GM18499 (cell line): ENCODE measurements around the gene PDE12.
A peak's percentile ranks its signal among the peaks of the same experiment; 100 is the strongest.
"Not testable (repeated sequence)": the region's sequence is repeated elsewhere in the genome, so short reads cannot be mapped to it uniquely, and the experiment has no call there.

Experiments used
- ATAC-seq: cut with Tn5 transposase; IDR thresholded peaks from one replicate; pipeline ENCODE4 v1.9.1; 2021; ENCODE audit warnings: moderate number of reproducible peaks; ENCODE audit not compliant: insufficient read depth, unreplicated experiment

PDE12 gene

GRCh38 chr3:57582474-57583168, 26.5 kb downstream of the PDE12 start:
- no peak for ATAC-seq

DNA sequence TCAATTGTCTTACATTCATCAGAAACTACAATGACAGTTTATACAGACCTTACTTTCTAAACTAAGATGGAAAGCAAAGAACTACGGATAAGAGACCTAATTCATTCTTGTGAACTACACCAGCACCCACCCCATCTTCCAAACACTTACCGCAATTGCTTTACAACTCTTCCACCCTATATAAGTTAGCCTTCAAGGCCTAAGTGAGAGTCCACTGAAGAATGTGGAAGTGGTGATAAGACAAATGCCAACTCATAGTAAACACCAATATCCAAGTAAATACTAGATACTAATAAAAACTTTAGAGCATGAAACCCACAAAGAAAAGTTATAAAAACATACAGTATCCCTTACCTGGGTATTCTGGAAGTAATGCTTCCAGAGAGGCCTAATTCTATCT, 27.5 kb downstream of the PDE12 start:
- no peak for ATAC-seq

- no peak for ATAC-seq
These were observed 30.7 kb downstream of the PDE12 start for GRCh38 chr3:57586778-57587177.

DNA sequence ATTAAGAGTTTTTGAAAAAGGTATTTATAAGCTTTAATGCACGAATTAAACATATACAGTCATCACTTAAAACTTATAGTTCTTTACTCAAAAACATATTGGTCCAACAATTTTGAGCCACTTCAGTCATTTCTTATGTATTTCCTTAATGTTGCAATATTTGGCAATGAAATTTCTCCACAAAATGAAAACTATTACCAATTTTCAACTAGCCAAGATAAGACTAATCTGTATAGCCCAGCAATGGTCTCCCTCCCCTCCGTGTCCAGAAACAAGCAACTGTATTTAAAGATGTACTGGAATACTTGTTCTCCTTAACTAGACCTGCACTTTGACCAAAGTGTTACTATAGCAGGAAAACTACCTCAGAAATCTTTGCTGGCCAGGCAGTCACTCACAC, 31.8 kb downstream of the PDE12 start:
- ATAC-seq: no peak

GRCh38 chr3:57592306-57592705, 36.2 kb downstream of the PDE12 start:
- ATAC-seq: no peak

- no peak for ATAC-seq
These were observed 38.1 kb downstream of the PDE12 start for GRCh38 chr3:57594144-57594543.

DNA sequence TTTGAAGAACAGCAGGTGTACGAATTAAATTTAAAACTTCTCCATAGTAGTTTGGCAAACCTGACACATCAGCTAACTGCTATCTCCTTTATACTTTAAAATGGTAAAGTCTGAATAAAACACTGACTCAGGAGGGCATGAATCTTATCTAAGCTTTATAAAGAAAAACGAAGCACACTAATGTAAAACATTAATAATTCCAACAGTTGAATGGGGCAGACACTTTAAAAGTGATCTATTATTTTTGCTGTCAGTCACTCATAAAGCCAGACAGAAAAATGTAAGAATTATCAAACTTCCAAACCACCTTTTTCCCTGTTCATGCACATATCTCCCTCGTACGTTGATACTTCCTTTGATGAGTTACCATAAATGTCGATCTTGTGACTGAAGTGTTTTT, 38.5 kb downstream of the PDE12 start:
- no peak for ATAC-seq

GRCh38 chr3:57596495-57597126, 40.5 kb downstream of the PDE12 start:
- no peak for ATAC-seq

- peak; percentile 93 for ATAC-seq
These were observed 41.3 kb downstream of the PDE12 start, which contains the start of gene ARF4 for GRCh38 chr3:57597127-57597923. Gene ARF4, minus strand, starts transcription at chr3:57597344. Its CDS starts 204 bp downstream, at chr3:57597140.

GRCh38 chr3:57598765-57599360, 42.8 kb downstream of the PDE12 start:
- no peak for ATAC-seq

- no peak for ATAC-seq
These were observed 44.1 kb downstream of the PDE12 start for GRCh38 chr3:57600195-57600594.

DNA sequence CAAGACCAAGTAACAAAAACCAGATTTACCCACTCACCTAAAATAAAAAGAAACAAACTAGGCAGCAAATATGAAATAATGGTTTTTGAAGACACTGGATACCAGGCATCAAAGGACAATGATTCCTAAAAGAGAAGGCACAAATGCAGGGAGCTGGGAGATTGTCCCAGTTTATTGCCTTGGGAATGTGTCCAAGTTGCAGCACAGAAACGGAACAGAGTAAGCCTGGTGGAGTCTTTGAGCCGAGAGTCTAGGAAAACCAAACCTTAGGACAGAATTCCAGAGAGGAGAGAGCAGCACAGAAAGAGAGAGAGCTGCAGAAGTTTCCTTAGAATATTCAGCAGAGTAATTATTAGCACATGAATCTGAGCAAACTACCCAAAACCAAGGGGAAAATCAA, 48.9 kb downstream of the PDE12 start:
- ATAC-seq: no peak

DNA sequence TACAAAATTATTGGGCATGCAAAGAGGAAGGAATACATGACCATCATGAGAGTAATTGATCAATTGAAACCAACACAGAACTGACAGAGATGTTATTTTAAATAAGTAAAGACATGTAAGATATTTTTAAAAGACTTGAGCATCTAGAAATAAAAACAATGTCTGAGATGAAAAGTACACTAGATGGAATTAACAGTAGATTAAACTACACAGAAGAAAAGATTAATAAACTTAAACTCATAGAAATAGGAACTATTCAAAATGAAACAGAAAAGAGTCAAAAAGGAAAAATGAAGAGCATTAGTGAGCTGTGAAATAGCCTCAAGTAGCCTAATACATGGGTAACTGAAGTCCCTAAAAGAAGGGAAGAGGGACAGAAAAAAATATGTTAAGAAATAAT, 49.6 kb downstream of the PDE12 start:
- ATAC-seq: no peak

- not testable (repeated sequence) for ATAC-seq
These were observed 55.8 kb downstream of the PDE12 start for GRCh38 chr3:57611870-57612269.

DNA sequence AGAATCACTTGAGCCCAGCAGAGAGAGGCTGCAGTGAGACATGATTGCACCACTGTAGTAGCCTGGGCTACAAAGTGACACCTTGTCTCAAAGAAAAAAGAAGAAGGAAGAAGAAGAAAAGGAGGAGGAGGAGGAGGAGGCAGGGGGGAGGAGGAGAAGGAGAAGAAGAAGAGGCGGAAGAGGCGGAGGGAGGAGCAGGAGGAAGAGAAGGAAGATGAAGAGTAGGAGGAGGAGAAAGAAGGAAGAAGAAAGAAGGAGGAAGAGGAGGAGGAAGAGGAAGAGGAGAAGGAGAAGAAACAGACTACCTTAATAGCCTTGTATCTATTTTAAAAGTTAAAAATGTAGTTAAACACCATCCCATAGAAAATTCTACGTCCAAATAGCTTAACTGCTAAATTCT, 60.2 kb downstream of the PDE12 start:
- no peak for ATAC-seq
